NK-92 (cell line): ENCODE measurements around the gene TNNT1.

Source experiments
- DNase-seq: peaks from one replicate; lab custom pipeline; 2025; ENCODE audit not compliant: unreplicated experiment; lab: John Stamatoyannopoulos, UW

TNNT1 gene

GRCh38 chr19:55146078-55146704, 2.8 kb downstream of the TNNT1 start:
- no peak for DNase-seq

GRCh38 chr19:55145232-55145631, 3.8 kb downstream of the TNNT1 start:
- no peak for DNase-seq

- no peak for DNase-seq
Measured at GRCh38 chr19:55141696-55142095, 7.3 kb downstream of the TNNT1 start.

- DNase-seq, result no peak
Measured at GRCh38 chr19:55137915-55138314, 11.1 kb downstream of the TNNT1 start.

GRCh38 chr19:55136399-55137102, 12.5 kb downstream of the TNNT1 start:
- DNase-seq, result no peak

GRCh38 chr19:55134736-55135135, 14.3 kb downstream of the TNNT1 start:
- no peak for DNase-seq

- no peak for DNase-seq
Measured at GRCh38 chr19:55133639-55134444, 15.2 kb downstream of the TNNT1 start.

- DNase-seq, result no peak
Measured at GRCh38 chr19:55132453-55133129, 16.4 kb downstream of the TNNT1 start.

- DNase-seq, result no peak
Measured at GRCh38 chr19:55131421-55131820, 17.6 kb downstream of the TNNT1 start.

- DNase-seq, result no peak
Measured at GRCh38 chr19:55119053-55119452, 30.0 kb downstream of the TNNT1 start.

- no peak for DNase-seq
Measured at GRCh38 chr19:55118401-55118991, 30.5 kb downstream of the TNNT1 start.

- peak; percentile 66 for DNase-seq
Measured at GRCh38 chr19:55117663-55118391, 31.2 kb downstream of the TNNT1 start.

- no peak for DNase-seq
Measured at GRCh38 chr19:55116859-55117662, 31.9 kb downstream of the TNNT1 start, which contains the start of gene PPP1R12C. Gene PPP1R12C (minus strand): TSS chr19:55117637. CDS start chr19:55117543, 94 bp downstream.

GRCh38 chr19:55116232-55116858, 32.7 kb downstream of the TNNT1 start:
- no peak for DNase-seq

GRCh38 chr19:55115446-55116065, 33.5 kb downstream of the TNNT1 start:
- DNase-seq, result peak; percentile 100

- no peak for DNase-seq
Measured at GRCh38 chr19:55114566-55115145, 34.4 kb downstream of the TNNT1 start.

- DNase-seq, result no peak
Measured at GRCh38 chr19:55113570-55114039, 35.4 kb downstream of the TNNT1 start.
